ENCODE results near the gene ARHGAP24. TPM values are rescaled to one million over a fixed set of nuclear protein-coding genes. Genes with fewer than 3 reads are reported as not detected.

ARHGAP24 gene
- total and polyA plus RNA-seq, 2 experiments from 2014 or later, result 5.1 to 8.6 TPM

GRCh38 chr4:85824166-85824945, 349.4 kb downstream of the ARHGAP24 start:
- H3K4me3 ChIP-seq, result no peak overlapping the region
- no peak for TF ChIP-seq CTCF (IDR thresholded peaks at IDR 0.05; ENCODE audit: low read depth, low read length)
- H3K27me3 ChIP-seq, result no peaks in the 10 kb centered on the region
- H3K9me3 ChIP-seq (ENCODE audit: low read depth), result no peaks in the 10 kb centered on the region
- H3K4me1 ChIP-seq (ENCODE audit: low read depth), result peaks cover 40% of the 10 kb centered on the region
- H3K36me3 ChIP-seq, result no peaks in the 10 kb centered on the region
- H3K27ac ChIP-seq, result no peak overlapping the region
- DNase-seq (ENCODE audit: low read depth in 1 of 2, low spot score in 1 of 2), result no peak

- Histone ChIP-seq H3K4me3 (no peak overlapping the region), H3K27ac (peak overlapping the region; percentile 59), H3K9me3 (ENCODE audit: low read depth) (no peaks in the 10 kb centered on the region), H3K4me1 (ENCODE audit: low read depth) (peaks cover 40% of the 10 kb centered on the region), H3K36me3 (no peaks in the 10 kb centered on the region), H3K27me3 (no peaks in the 10 kb centered on the region)
- DNase-seq (ENCODE audit: low read depth in 1 of 2, low spot score in 1 of 2), result peak; percentile 41 to 67
- TF ChIP-seq CTCF (IDR thresholded peaks at IDR 0.05; ENCODE audit: low read depth, low read length), result no peak
Observed at GRCh38 chr4:85826060-85826678, 351.2 kb downstream of the ARHGAP24 start.

- Histone ChIP-seq H3K27ac (peak overlapping the region; percentile 79), H3K4me3 (no peak overlapping the region)
Observed at GRCh38 chr4:85828027-85828890, 353.3 kb downstream of the ARHGAP24 start.

GRCh38 chr4:85829276-85830051, 354.5 kb downstream of the ARHGAP24 start:
- peaks cover 40% of the 10 kb centered on the region for H3K4me1 ChIP-seq (ENCODE audit: low read depth)
- no peak overlapping the region for H3K27ac ChIP-seq
- H3K4me3 ChIP-seq, result no peak overlapping the region
- no peaks in the 10 kb centered on the region for H3K27me3 ChIP-seq
- H3K9me3 ChIP-seq (ENCODE audit: low read depth), result no peaks in the 10 kb centered on the region
- peak in 1 of 2 donors; percentile 22 for DNase-seq (ENCODE audit: low read depth in 1 of 2, low spot score in 1 of 2)
- no peaks in the 10 kb centered on the region for H3K36me3 ChIP-seq
- TF ChIP-seq CTCF (IDR thresholded peaks at IDR 0.05; ENCODE audit: low read depth, low read length), result no peak

More at GRCh38 chr4:85828027-85828890, 353.3 kb downstream of the ARHGAP24 start:
- H3K27me3 ChIP-seq, result no peaks in the 10 kb centered on the region
- H3K9me3 ChIP-seq (ENCODE audit: low read depth), result no peaks in the 10 kb centered on the region
- peaks cover 39% of the 10 kb centered on the region for H3K4me1 ChIP-seq (ENCODE audit: low read depth)
- no peak for TF ChIP-seq CTCF (IDR thresholded peaks at IDR 0.05; ENCODE audit: low read depth, low read length)
- H3K36me3 ChIP-seq, result no peaks in the 10 kb centered on the region
- DNase-seq (ENCODE audit: low read depth in 1 of 2, low spot score in 1 of 2), result peak in 1 of 2 donors; percentile 31

- no peak overlapping the region for H3K4me3 ChIP-seq
- no peaks in the 10 kb centered on the region for H3K27me3 ChIP-seq
- TF ChIP-seq CTCF (IDR thresholded peaks at IDR 0.05; ENCODE audit: low read depth, low read length), result no peak
- H3K9me3 ChIP-seq (ENCODE audit: low read depth), result no peaks in the 10 kb centered on the region
- DNase-seq (ENCODE audit: low read depth in 1 of 2, low spot score in 1 of 2), result no peak
- peaks cover 24% of the 10 kb centered on the region for H3K4me1 ChIP-seq (ENCODE audit: low read depth)
- no peaks in the 10 kb centered on the region for H3K36me3 ChIP-seq
- no peak overlapping the region for H3K27ac ChIP-seq
Observed at GRCh38 chr4:85831647-85832046, 356.7 kb downstream of the ARHGAP24 start.
